Epidermal melanocyte (primary cell): Measurements from ENCODE around the gene GLIPR1L2.
A peak's percentile ranks its signal among the peaks of the same experiment; 100 is the strongest.
"Not testable (repeated sequence)": the region's sequence is repeated elsewhere in the genome, so short reads cannot be mapped to it uniquely, and the experiment has no call there.

Experiments
- DNase-seq: peaks from one replicate; pipeline ENCODE4 v3.0.0; 2011; ENCODE audit warnings: low spot score; ENCODE audit not compliant: insufficient read length

Gene GLIPR1L2

GRCh38 chr12:75390899-75391538, at the start of gene GLIPR1L2:
Gene GLIPR1L2, plus strand, starts transcription at chr12:75391089. Its CDS starts 28 bp downstream, at chr12:75391117.
- DNase-seq = peak; percentile 79

- no peak for DNase-seq
Observed at GRCh38 chr12:75341873-75342272, 49.0 kb upstream of the GLIPR1L2 start.

GRCh38 chr12:75345531-75345930, 45.4 kb upstream of the GLIPR1L2 start:
- DNase-seq = no peak

GRCh38 chr12:75346215-75346614, 44.7 kb upstream of the GLIPR1L2 start:
- DNase-seq = not testable (repeated sequence)

- DNase-seq = no peak
Observed at GRCh38 chr12:75349946-75350345, 40.9 kb upstream of the GLIPR1L2 start.

GRCh38 chr12:75350413-75350812, 40.5 kb upstream of the GLIPR1L2 start:
- no peak for DNase-seq

GRCh38 chr12:75354011-75354410, 36.9 kb upstream of the GLIPR1L2 start:
- DNase-seq = no peak

- no peak for DNase-seq
Observed at GRCh38 chr12:75360920-75361319, 30.0 kb upstream of the GLIPR1L2 start.

- no peak for DNase-seq
Observed at GRCh38 chr12:75361408-75361807, 29.5 kb upstream of the GLIPR1L2 start.

- peak; percentile 34 for DNase-seq
Observed at GRCh38 chr12:75364919-75365318, 26.0 kb upstream of the GLIPR1L2 start.

GRCh38 chr12:75366629-75367028, 24.3 kb upstream of the GLIPR1L2 start:
- DNase-seq = no peak

GRCh38 chr12:75374971-75375370, 15.9 kb upstream of the GLIPR1L2 start:
- DNase-seq = no peak

GRCh38 chr12:75378354-75378753, 12.5 kb upstream of the GLIPR1L2 start:
- DNase-seq = no peak

GRCh38 chr12:75389061-75389460, 1.8 kb upstream of the GLIPR1L2 start:
- no peak for DNase-seq

- DNase-seq = no peak
Observed at GRCh38 chr12:75389706-75390105, 1.2 kb upstream of the GLIPR1L2 start.

- DNase-seq = no peak
Observed at GRCh38 chr12:75390156-75390898, 562 bp upstream of the GLIPR1L2 start.

- DNase-seq = no peak
Observed at GRCh38 chr12:75404231-75404630, 13.3 kb downstream of the GLIPR1L2 start.

GRCh38 chr12:75407683-75408082, 16.8 kb downstream of the GLIPR1L2 start:
- no peak for DNase-seq

GRCh38 chr12:75409830-75410229, 18.9 kb downstream of the GLIPR1L2 start:
- DNase-seq = no peak

GRCh38 chr12:75414671-75415070, 23.8 kb downstream of the GLIPR1L2 start:
- no peak for DNase-seq

- no peak for DNase-seq
Observed at GRCh38 chr12:75419841-75420240, 29.0 kb downstream of the GLIPR1L2 start.

GRCh38 chr12:75427491-75427890, 36.6 kb downstream of the GLIPR1L2 start:
- no peak for DNase-seq

- no peak for DNase-seq
Observed at GRCh38 chr12:75428767-75429166, 37.9 kb downstream of the GLIPR1L2 start.
